ENCODE measurements around the gene FRZB. TPM values are rescaled to one million over a fixed set of nuclear protein-coding genes. Genes with fewer than 3 reads are reported as not detected.

FRZB gene
- total RNA-seq, 4 donors from 2014 or later = 1.1 to 6.0 (median 3.1) TPM

DNA sequence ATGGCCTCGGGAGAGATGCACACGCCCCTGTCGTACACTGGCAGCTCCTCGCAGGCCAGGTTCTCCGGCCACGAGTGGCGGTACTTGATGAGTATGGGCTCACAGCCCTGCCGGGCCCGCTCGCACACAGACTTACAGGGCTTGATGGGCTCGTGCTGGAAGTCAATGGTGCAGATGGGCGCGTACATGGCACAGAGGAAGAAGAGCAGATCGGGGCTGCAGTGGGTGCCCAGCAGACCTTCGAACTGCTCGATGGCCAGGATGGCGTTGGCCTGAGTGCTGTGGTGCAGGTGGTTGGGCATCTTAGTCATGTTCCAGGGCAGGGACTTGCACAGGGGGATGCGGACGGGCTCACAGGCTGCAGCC, 359 bp downstream of the FRZB start:
- H3K27me3 ChIP-seq = no peaks in the 10 kb centered on the region
- DNase-seq = peak; percentile 13 to 19
- H3K9me3 ChIP-seq = no peaks in the 10 kb centered on the region
- intact Hi-C loops (cut with DNase I) = no loop called here
- H3K27ac ChIP-seq = no peak overlapping the region
- WGBS, 2 donors = 13 to 20% methylated on average over 13 to 15 of the region's 19 CpGs
- peaks cover 16% of the 10 kb centered on the region in 2 donors for H3K4me1 ChIP-seq
- peak overlapping the region in 1 of 3 donors; percentile 27 for H3K4me3 ChIP-seq (replicated peaks in 1 of 3)
- no peaks in the 10 kb centered on the region for H3K36me3 ChIP-seq
- no peak for TF ChIP-seq POLR2A (IDR thresholded peaks at IDR 0.05)
- TF ChIP-seq, protein P1, sequence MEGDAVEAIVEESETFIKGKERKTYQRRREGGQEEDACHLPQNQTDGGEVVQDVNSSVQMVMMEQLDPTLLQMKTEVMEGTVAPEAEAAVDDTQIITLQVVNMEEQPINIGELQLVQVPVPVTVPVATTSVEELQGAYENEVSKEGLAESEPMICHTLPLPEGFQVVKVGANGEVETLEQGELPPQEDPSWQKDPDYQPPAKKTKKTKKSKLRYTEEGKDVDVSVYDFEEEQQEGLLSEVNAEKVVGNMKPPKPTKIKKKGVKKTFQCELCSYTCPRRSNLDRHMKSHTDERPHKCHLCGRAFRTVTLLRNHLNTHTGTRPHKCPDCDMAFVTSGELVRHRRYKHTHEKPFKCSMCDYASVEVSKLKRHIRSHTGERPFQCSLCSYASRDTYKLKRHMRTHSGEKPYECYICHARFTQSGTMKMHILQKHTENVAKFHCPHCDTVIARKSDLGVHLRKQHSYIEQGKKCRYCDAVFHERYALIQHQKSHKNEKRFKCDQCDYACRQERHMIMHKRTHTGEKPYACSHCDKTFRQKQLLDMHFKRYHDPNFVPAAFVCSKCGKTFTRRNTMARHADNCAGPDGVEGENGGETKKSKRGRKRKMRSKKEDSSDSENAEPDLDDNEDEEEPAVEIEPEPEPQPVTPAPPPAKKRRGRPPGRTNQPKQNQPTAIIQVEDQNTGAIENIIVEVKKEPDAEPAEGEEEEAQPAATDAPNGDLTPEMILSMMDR (IDR thresholded peaks at IDR 0.05) = no peak

DNA sequence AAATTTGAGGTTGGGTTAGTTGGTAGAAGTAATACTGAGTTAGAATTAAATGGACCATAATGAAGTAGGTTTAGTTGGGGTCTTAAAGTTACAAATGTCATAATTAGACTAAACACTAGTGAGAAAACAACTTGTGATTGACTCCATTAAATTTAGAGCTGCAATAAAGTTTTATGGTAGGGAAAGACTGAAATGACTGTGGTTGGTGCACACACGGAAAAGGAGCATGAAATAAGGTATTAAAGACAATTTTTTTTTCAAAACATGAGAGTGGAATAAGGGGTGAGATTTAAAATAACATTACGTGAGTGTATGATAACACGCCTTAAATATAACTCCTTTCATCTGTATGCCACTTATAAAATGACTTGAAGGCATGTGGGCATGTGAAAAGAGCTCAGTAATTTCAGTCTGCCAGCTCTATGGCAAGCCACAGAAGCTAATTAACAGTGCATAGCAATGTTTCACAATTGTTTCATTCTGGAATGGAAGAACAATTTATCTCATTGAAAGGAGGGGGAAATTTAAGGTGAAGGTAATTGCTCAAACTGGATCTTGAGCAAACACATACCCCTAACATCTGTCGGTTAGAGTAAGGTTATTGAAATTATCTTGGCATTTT, 1.4 kb downstream of the FRZB start:
- DNase-seq = no peak
- Histone ChIP-seq H3K4me3 (replicated peaks in 1 of 3) (no peak overlapping the region), H3K27ac (no peak overlapping the region), H3K27me3 (no peaks in the 10 kb centered on the region), H3K9me3 (no peaks in the 10 kb centered on the region), H3K4me1 (peaks cover 16% of the 10 kb centered on the region in 2 donors), H3K36me3 (no peaks in the 10 kb centered on the region)
- WGBS, 2 donors = 90 to 92% methylated on average over 4 of the region's 4 CpGs
- TF ChIP-seq, protein P1 (IDR thresholded peaks at IDR 0.05) = no peak
- no peak for TF ChIP-seq POLR2A (IDR thresholded peaks at IDR 0.05)
- intact Hi-C loops (cut with DNase I) = no loop called here

DNA sequence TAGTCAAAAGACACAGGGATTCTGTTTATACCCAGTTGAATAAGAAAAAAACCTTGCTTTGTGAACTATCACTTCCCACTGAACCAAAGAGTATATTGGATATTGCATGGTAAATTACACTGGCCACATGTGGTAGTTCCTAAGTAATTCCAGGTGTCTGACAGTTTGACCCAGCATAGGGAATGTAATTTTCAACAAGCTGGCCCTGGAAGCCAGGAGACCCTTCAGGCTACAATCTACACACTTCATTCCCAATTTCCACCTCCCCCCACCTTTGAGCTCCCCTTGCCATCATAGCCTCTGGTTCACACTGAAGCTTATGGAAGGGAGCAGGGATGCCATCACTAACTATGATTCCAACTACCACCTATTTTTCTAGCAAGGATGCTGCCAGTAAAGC, 2.8 kb downstream of the FRZB start:
- TF ChIP-seq POLR2A (IDR thresholded peaks at IDR 0.05) = no peak
- TF ChIP-seq, protein P1 (IDR thresholded peaks at IDR 0.05) = no peak

DNA sequence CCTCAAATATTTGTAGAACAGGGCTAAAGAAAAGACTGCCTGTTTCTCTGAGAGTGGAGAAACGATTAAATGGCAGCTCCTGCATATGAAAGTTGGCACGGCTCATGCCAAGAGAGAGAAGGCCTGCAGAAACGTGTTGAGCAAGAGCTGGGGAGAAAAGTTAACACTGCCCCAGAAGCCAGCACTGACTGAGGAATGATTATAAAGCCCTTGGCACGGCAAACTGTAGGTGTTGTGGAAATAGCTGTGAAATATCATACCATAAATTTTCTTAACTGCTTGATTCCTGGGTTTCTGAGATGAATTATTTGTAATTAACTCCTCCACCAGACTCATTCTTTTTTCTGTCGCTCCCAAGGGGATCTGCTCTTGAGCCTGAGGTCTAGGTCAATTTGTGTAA, 4.3 kb downstream of the FRZB start:
- Histone ChIP-seq H3K9me3 (no peaks in the 10 kb centered on the region), H3K36me3 (no peaks in the 10 kb centered on the region), H3K27ac (no peak overlapping the region), H3K4me3 (replicated peaks in 1 of 3) (no peak overlapping the region), H3K4me1 (peaks cover 11% of the 10 kb centered on the region in 2 donors), H3K27me3 (no peaks in the 10 kb centered on the region)
- WGBS, 2 donors = 76 to 79% methylated on average over 5 of the region's 5 CpGs
- TF ChIP-seq POLR2A (IDR thresholded peaks at IDR 0.05) = no peak
- TF ChIP-seq, protein P1 (IDR thresholded peaks at IDR 0.05) = no peak
- intact Hi-C loops (cut with DNase I) = no loop called here
- DNase-seq = no peak

More for the DNA sequence above, 2.8 kb downstream of the FRZB start:
- H3K4me3 ChIP-seq (replicated peaks in 1 of 3) = no peak overlapping the region
- no peaks in the 10 kb centered on the region for H3K27me3 ChIP-seq
- no peak overlapping the region for H3K27ac ChIP-seq
- H3K4me1 ChIP-seq = peaks cover 16% of the 10 kb centered on the region in 2 donors
- no peaks in the 10 kb centered on the region for H3K36me3 ChIP-seq
- intact Hi-C loops (cut with DNase I) = no loop called here
- no peaks in the 10 kb centered on the region for H3K9me3 ChIP-seq
- no peak for DNase-seq

DNA sequence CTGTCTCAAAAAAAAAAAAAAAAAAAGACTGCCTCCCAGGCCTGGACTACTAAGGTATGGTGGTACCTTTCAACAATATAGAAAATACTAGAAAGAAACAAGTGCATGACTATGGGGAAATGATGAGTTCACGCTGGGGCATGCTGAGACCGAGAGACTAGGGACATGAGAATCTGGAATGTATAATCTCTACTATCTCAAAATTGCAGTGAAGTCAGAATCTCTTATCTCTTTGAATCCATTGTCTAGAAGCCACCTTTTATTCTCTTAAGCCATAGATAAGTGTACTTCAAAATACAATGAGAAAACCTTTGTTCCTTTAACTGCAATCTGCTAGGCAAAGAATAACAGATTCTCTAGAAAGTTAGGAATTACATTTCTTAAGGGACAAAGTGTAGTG, 5.6 kb downstream of the FRZB start:
- H3K4me3 ChIP-seq (replicated peaks in 1 of 3) = no peak overlapping the region
- no peaks in the 10 kb centered on the region for H3K27me3 ChIP-seq
- no peak overlapping the region for H3K27ac ChIP-seq
- H3K36me3 ChIP-seq = no peaks in the 10 kb centered on the region
- intact Hi-C loops (cut with DNase I) = no loop called here
- TF ChIP-seq POLR2A (IDR thresholded peaks at IDR 0.05) = no peak
- TF ChIP-seq, protein P1 (IDR thresholded peaks at IDR 0.05) = no peak
- DNase-seq = no peak
- 93% methylated on average over 2 of the region's 2 CpGs for WGBS, 2 donors
- no peaks in the 10 kb centered on the region for H3K9me3 ChIP-seq
- peaks cover under 1 to 1% of the 10 kb centered on the region in 2 donors for H3K4me1 ChIP-seq

All from thyroid gland (tissue), 4 donors.